Measurements from ENCODE around the gene ZBTB7B.

The ZBTB7B gene

DNA sequence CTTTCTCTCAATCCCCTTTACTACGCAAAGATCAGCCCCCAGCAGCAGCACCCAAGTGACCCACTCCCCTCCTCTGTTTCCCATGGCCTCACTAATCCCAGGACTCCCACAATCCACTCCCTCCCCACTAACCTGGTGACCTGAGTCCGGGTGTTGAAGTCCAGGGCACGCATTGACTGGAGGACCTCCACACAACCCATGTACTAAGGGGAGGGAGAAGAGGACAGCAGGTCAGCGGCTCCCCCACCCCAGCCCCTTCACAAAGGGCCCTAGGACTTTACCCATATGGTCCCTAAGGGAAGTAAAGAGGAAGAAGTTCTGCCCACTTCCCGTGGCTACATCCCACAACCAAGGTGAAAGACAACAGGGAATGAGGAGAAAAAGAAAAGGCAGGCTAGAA is 33.4 kb upstream of the ZBTB7B start:
- H3K4me3 ChIP-seq (ENCODE audit: low read length in 2 of 2) = peak overlapping the region; percentile 69 to 70

DNA sequence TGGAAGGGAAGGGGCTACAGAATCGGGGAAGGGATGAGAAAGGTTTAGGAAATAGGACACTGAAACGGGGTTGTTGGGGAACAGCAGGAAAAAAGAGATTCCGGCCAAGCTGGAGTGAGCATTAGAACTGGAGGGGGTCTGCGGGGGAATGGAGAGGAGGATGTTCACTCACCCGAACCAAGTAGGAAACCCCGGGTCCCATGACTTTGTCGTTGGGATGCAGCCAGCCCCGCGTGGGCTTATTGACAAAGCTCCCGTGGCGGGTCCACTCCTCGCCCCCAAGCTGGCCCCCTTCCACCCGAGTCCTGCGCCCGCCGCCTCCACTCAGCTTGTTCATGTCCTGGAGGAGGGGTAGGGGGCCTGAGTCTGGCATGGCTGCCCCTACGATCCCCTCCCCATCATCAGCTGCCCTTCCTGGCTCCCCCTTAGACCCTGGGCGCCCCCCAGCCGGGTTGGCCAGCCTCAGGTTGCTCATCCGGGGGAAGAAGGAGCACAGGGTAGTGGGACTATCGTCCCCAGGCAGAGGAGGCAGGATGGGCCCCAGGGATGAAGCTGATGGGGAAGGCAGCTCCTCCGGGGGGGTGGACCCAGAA is 32.6 kb upstream of the ZBTB7B start:
- Histone ChIP-seq H3K4me3 (ENCODE audit: low read length in 2 of 2) (peak overlapping the region; percentile 69 to 70), H3K36me3 (ENCODE audit: control insufficient read depth in 2 of 2, insufficient read depth in 2 of 2, low read length in 2 of 2) (peaks cover 25 to 34% of the 10 kb centered on the region in 2 donors), H3K9me3 (ENCODE audit: control insufficient read depth in 2 of 2, low read length in 2 of 2) (no peaks in the 10 kb centered on the region), H3K27me3 (ENCODE audit: control insufficient read depth in 1 of 2, insufficient read depth in 2 of 2, low read length in 2 of 2) (no peaks in the 10 kb centered on the region), H3K4me1 (ENCODE audit: control insufficient read depth, insufficient read depth, low read length) (peaks cover 49% of the 10 kb centered on the region), H3K9ac (ENCODE audit: low read length in 2 of 2) (peak overlapping the region; percentile 80 to 85), H3K27ac (ENCODE audit: low read length) (peak overlapping the region; percentile 99)

More for the DNA sequence above, 33.4 kb upstream of the ZBTB7B start:
- Histone ChIP-seq H3K9ac (ENCODE audit: low read length in 2 of 2) (peak overlapping the region; percentile 47 to 85), H3K9me3 (ENCODE audit: control insufficient read depth in 2 of 2, low read length in 2 of 2) (no peaks in the 10 kb centered on the region), H3K4me1 (ENCODE audit: control insufficient read depth, insufficient read depth, low read length) (peaks cover 49% of the 10 kb centered on the region), H3K27me3 (ENCODE audit: control insufficient read depth in 1 of 2, insufficient read depth in 2 of 2, low read length in 2 of 2) (no peaks in the 10 kb centered on the region), H3K36me3 (ENCODE audit: control insufficient read depth in 2 of 2, insufficient read depth in 2 of 2, low read length in 2 of 2) (peaks cover 30 to 40% of the 10 kb centered on the region in 2 donors), H3K27ac (ENCODE audit: low read length) (peak overlapping the region; percentile 99)

DNA sequence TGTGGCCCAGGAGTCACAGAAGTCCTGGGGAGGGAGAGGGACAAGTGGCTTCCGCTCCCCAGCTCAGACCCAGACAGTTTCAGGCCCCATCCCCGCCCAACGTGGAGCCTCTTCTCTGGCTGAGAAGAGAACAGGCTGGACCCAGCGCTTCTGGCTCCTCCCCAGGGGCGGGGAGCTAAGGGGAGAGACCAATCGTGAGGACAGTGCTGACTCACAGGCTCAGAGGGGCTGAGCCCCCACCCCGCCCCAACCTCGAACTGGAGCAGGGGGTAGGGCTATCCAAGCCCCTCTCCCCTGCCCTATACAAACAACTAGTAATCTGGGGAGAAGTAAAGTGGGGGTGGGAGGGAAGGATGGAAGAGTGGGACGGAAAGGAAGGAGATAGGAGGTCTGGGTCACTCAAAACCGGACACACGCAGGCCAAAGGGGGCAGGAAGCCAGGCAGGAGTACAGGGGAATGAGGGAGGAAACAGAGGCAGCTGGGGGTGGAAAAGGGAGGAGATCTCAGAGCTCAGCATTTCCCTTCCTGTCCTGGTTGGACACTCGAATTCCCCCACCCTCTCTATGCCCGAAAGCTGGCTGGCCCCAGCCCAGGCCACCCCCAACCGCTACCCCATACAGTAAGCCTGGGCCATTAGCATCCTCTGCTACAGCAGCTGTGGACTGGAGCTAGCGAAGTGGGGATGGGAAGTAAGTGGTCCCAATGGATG is 31.8 kb upstream of the ZBTB7B start, which contains the start of gene SHC1:
TSS of gene SHC1 (minus strand) at position 117 of the 710 bp plus-strand sequence. CDS start 221 bp downstream, outside the sequence.
- peak within 1 kb of the TSS; percentile 99 for H3K27ac ChIP-seq (ENCODE audit: low read length)
- H3K27me3 ChIP-seq (ENCODE audit: control insufficient read depth in 1 of 2, insufficient read depth in 2 of 2, low read length in 2 of 2) = no peaks in the 10 kb centered on the region
- H3K9ac ChIP-seq (ENCODE audit: low read length in 2 of 2) = peak within 1 kb of the TSS; percentile 80 to 85
- peak within 1 kb of the TSS; percentile 69 to 70 for H3K4me3 ChIP-seq (ENCODE audit: low read length in 2 of 2)
- H3K9me3 ChIP-seq (ENCODE audit: control insufficient read depth in 2 of 2, low read length in 2 of 2) = no peaks in the 10 kb centered on the region
- H3K4me1 ChIP-seq (ENCODE audit: control insufficient read depth, insufficient read depth, low read length) = peaks cover 52% of the 10 kb centered on the region
- peaks cover 19 to 28% of the 10 kb centered on the region in 2 donors for H3K36me3 ChIP-seq (ENCODE audit: control insufficient read depth in 2 of 2, insufficient read depth in 2 of 2, low read length in 2 of 2)

DNA sequence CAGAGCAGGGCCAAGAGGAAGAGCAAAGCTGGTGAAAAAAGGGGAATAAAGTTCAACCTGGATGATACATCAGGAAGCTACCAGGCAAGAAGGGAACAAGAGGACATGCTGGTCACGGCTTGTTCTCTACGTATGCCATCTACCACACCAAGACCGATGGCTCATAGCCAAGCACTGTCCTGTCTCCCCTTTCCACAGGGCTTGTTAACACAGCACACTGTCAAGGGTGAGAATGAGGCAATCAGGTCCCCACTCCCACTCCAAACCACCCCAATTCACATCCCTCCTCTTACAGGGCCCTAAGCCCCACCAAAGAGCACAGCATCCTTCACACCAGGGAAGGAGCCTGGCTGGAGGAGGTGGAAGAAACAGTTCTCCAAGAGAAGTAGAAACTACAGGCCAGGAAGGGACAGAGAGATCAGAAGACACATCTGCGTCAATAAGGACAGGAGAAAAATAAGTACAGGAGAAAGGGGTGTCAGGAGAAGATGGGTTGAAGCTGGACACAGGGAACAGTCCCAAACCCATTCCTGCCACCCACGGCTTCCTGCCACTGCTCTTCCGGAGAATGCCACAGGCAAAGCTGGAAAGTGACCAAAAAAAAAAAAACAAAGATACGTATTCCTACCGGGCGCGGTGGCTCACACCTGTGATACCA is 31.1 kb upstream of the ZBTB7B start:
- Histone ChIP-seq H3K27ac (ENCODE audit: low read length) (peak overlapping the region; percentile 99), H3K4me3 (ENCODE audit: low read length in 2 of 2) (peak overlapping the region; percentile 69 to 70), H3K9me3 (ENCODE audit: control insufficient read depth in 2 of 2, low read length in 2 of 2) (no peaks in the 10 kb centered on the region), H3K9ac (ENCODE audit: low read length in 2 of 2) (peak overlapping the region; percentile 80 to 85), H3K4me1 (ENCODE audit: control insufficient read depth, insufficient read depth, low read length) (peaks cover 57% of the 10 kb centered on the region), H3K27me3 (ENCODE audit: control insufficient read depth in 1 of 2, insufficient read depth in 2 of 2, low read length in 2 of 2) (no peaks in the 10 kb centered on the region), H3K36me3 (ENCODE audit: control insufficient read depth in 2 of 2, insufficient read depth in 2 of 2, low read length in 2 of 2) (peaks cover 12 to 22% of the 10 kb centered on the region in 2 donors)

DNA sequence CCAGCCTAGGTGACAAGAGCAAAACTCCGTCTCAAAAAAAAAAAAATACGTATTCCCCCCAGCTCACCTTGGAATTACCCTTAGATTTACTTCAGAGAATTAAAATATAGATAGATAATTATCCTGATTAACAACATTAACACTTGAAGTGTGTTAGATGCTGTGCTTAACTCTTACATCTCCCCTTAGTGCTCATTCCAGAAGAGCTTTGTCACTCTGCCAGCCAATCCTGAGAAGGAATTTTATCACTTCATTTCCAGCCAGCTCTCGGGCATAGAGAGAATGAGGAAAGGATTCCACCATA is 30.4 kb upstream of the ZBTB7B start:
- Histone ChIP-seq H3K4me3 (ENCODE audit: low read length in 2 of 2) (peak overlapping the region in 1 of 2 donors; percentile 86), H3K9ac (ENCODE audit: low read length in 2 of 2) (peak overlapping the region; percentile 55 to 92)

DNA sequence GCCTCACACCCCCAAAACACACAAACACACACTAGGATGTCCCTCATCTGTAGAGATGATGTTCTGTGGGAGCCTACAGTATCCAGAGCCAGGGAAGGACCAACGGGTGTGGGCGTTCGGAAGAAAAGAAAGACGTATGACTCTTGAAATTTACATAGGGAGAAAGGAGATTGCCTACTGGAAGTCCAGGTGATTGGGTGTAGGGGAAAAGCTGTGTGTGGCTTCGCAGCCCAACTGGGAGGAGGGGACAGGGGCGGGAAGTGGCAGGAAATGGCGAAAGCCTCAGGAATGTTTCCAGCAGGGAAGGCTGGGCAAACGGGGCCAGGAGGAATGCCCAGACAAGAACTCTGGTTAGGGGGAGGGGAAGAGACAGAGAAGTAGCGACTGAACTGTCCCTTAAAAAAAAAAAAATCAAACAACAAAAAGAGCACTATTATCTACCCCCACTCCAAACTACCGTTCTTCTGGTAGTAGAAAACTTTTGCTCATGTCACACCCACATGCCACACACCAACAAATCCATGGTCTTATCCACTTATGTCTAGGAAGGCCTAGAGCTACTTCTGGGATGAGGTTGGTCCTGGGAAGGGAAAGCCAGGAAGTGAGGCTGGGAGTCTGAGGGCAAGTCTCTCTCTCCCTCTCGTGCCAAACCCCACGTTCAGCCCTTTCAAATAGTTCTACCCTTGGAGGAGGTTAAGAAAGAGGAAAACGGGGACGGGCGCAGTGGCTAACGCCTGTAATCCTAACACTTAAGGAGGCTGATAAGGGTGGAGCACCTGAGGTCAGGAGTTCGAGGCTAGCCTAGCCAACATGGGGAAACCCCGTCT is 29.9 kb upstream of the ZBTB7B start:
- H3K36me3 ChIP-seq (ENCODE audit: control insufficient read depth in 2 of 2, insufficient read depth in 2 of 2, low read length in 2 of 2) = peaks cover under 1 to 10% of the 10 kb centered on the region in 2 donors
- H3K27me3 ChIP-seq (ENCODE audit: control insufficient read depth in 1 of 2, insufficient read depth in 2 of 2, low read length in 2 of 2) = no peaks in the 10 kb centered on the region

More for the DNA sequence above, 30.4 kb upstream of the ZBTB7B start:
- Histone ChIP-seq H3K27ac (ENCODE audit: low read length) (peak overlapping the region; percentile 99), H3K27me3 (ENCODE audit: control insufficient read depth in 1 of 2, insufficient read depth in 2 of 2, low read length in 2 of 2) (no peaks in the 10 kb centered on the region), H3K9me3 (ENCODE audit: control insufficient read depth in 2 of 2, low read length in 2 of 2) (no peaks in the 10 kb centered on the region), H3K36me3 (ENCODE audit: control insufficient read depth in 2 of 2, insufficient read depth in 2 of 2, low read length in 2 of 2) (peaks cover 6 to 16% of the 10 kb centered on the region in 2 donors), H3K4me1 (ENCODE audit: control insufficient read depth, insufficient read depth, low read length) (peaks cover 57% of the 10 kb centered on the region)

DNA sequence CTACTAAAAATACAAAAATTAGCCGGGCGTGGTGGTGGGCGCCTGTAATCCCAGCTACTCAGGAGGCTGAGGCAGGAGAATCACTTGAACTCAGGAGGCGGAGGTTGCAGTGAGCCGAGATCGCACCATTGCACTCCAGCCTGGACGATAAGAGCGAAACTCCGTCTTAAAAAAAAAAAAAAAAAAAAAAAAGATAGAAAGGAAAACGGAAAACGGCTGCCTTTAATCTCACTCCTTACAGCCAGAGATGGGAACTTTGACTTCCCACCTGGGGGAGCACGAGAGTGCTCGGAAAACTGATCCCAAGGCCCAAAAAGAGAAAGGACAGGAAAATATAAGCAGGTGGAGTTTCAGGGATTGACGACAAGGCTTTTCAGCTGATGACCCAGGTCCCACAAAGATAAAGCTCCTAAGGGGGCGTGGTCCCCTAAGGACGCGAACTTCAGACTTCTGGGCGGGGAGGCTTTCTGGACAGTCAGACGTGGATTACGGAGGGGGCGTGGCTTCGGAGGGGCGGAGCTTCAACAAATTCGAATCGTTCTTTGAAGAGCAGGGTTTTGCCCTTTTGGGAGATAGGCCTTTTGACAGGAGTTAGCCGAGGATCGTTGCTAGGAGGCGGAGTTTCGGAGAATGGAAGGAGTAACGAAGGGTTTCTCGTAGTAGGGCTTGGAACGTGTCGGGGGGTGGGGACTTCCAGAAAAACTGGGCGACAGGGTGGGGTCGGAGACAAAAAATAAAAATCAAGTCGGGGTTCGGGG is 29.1 kb upstream of the ZBTB7B start:
- Histone ChIP-seq H3K9ac (ENCODE audit: low read length in 2 of 2) (peak overlapping the region; percentile 92 to 99), H3K36me3 (ENCODE audit: control insufficient read depth in 2 of 2, insufficient read depth in 2 of 2, low read length in 2 of 2) (peaks cover 4 to 7% of the 10 kb centered on the region in 2 donors), H3K27ac (ENCODE audit: low read length) (peak overlapping the region; percentile 99), H3K27me3 (ENCODE audit: control insufficient read depth in 1 of 2, insufficient read depth in 2 of 2, low read length in 2 of 2) (no peaks in the 10 kb centered on the region), H3K9me3 (ENCODE audit: control insufficient read depth in 2 of 2, low read length in 2 of 2) (no peaks in the 10 kb centered on the region), H3K4me1 (ENCODE audit: control insufficient read depth, insufficient read depth, low read length) (peaks cover 57% of the 10 kb centered on the region), H3K4me3 (ENCODE audit: low read length in 2 of 2) (peak overlapping the region; percentile 68 to 86)

More for the DNA sequence above, 29.9 kb upstream of the ZBTB7B start:
- H3K4me1 ChIP-seq (ENCODE audit: control insufficient read depth, insufficient read depth, low read length) = peaks cover 57% of the 10 kb centered on the region
- H3K9me3 ChIP-seq (ENCODE audit: control insufficient read depth in 2 of 2, low read length in 2 of 2) = no peaks in the 10 kb centered on the region
- H3K27ac ChIP-seq (ENCODE audit: low read length) = peak overlapping the region; percentile 99
- peak overlapping the region; percentile 66 to 92 for H3K9ac ChIP-seq (ENCODE audit: low read length in 2 of 2)
- H3K4me3 ChIP-seq (ENCODE audit: low read length in 2 of 2) = peak overlapping the region; percentile 47 to 86

DNA sequence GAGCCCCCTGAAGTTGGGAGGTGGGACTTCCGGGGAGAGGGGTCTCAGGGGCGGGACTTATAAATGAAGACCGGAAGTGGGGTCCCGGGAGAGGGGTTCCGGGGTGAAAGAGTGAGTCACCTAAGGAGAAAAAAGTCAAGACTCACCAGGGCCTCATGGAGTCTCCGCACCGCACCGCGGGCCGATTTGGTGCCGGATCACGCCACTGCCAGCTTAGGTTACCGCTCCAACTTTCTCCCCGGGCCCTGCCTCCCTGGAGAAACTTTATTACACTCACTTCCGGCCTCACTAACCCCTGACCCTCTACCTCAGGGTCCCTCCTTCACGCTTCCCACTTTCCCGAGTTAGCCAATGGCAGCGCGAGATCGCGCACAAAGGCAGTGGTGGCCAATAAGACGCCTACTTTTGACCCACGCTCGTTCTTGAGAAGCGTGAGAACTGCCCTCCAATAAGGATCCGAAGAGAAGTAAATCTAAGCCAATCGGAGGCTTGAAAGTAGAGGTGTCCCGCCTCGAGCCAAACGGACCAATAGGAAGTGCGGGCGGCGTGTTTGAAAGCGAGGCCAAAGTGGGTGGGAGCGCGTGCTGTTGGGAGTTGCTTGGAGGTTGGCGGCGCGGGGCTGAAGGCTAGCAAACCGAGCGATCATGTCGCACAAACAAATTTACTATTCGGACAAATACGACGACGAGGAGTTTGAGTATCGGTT is 28.3 kb upstream of the ZBTB7B start, which contains the start of gene CKS1B:
TSS of gene CKS1B (plus strand) at position 580 of the 706 bp plus-strand sequence. CDS start at position 645, 65 bp downstream.
- no peaks in the 10 kb centered on the region for H3K9me3 ChIP-seq (ENCODE audit: control insufficient read depth in 2 of 2, low read length in 2 of 2)
- H3K27me3 ChIP-seq (ENCODE audit: control insufficient read depth in 1 of 2, insufficient read depth in 2 of 2, low read length in 2 of 2) = no peaks in the 10 kb centered on the region
- peaks cover 0 to 7% of the 10 kb centered on the region in 2 donors for H3K36me3 ChIP-seq (ENCODE audit: control insufficient read depth in 2 of 2, insufficient read depth in 2 of 2, low read length in 2 of 2)
- H3K27ac ChIP-seq (ENCODE audit: low read length) = peak within 1 kb of the TSS; percentile 99
- peak within 1 kb of the TSS; percentile 92 to 99 for H3K9ac ChIP-seq (ENCODE audit: low read length in 2 of 2)
- H3K4me1 ChIP-seq (ENCODE audit: control insufficient read depth, insufficient read depth, low read length) = peaks cover 51% of the 10 kb centered on the region
- peak within 1 kb of the TSS; percentile 78 to 86 for H3K4me3 ChIP-seq (ENCODE audit: low read length in 2 of 2)

DNA sequence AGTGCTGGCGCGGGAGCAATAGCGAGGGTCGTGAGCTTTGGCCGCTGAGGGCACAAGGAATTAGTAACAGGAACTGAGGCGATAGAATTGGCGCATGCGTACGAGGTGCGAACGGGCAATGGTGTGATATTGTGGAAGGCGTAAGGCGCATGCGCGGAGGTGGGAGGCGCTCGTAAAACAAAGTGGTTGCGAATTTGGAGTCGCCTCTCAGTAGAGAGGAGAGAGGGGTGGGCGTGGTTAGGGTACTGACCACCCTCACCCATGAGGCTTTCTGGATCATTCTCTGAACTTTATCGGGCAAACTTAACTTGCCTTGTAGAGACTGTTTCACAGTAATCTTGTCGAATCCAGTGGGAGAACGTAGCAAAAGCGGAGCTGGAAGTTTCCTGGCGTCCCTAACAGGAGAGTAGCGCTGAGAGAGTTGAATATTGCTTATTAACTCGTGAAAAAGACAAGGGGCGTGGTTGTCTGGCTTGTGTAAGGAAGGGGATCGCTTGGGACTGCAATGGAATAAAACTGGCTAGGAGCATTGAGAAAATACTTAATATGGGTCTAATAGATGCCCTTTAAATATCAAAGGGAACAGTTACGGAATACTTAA is 27.7 kb upstream of the ZBTB7B start:
- Histone ChIP-seq H3K4me1 (ENCODE audit: control insufficient read depth, insufficient read depth, low read length) (peaks cover 45% of the 10 kb centered on the region), H3K9ac (ENCODE audit: low read length in 2 of 2) (peak overlapping the region; percentile 70 to 86), H3K27me3 (ENCODE audit: control insufficient read depth in 1 of 2, insufficient read depth in 2 of 2, low read length in 2 of 2) (no peaks in the 10 kb centered on the region), H3K36me3 (ENCODE audit: control insufficient read depth in 2 of 2, insufficient read depth in 2 of 2, low read length in 2 of 2) (peaks cover 4 to 7% of the 10 kb centered on the region in 2 donors), H3K9me3 (ENCODE audit: control insufficient read depth in 2 of 2, low read length in 2 of 2) (no peaks in the 10 kb centered on the region), H3K27ac (ENCODE audit: low read length) (peak overlapping the region; percentile 99), H3K4me3 (ENCODE audit: low read length in 2 of 2) (peak overlapping the region; percentile 78 to 86)
